Common myeloid progenitor, CD34-positive (primary cell): ENCODE results near the gene CEP112.

Experiments used
- CTCF ChIA-PET: fragments of 350-600 bp; sonication (Branson Sonifier 250); formaldehyde crosslinking; loops from one replicate; lab custom pipeline; 2021; ENCODE audit warnings: antibody characterized with exemption; lab: Charles Lee
- POLR2A ChIA-PET: fragments of 350-600 bp; sonication (Branson Sonifier 250); formaldehyde crosslinking; loops from one replicate; lab custom pipeline; 2021; ENCODE audit warnings: antibody characterized with exemption; lab: Charles Lee
- DNase-seq, 3 donors: peaks; one replicate each; pipeline versions ENCODE4 v3.0.0 to v3.0.0-alpha.2; 2013
- H3K27ac ChIP-seq, 2 experiments: 1 replicate in 1 of 2; 2 replicates in 1 of 2; pipeline ENCODE4 v1.7.0; 2013; ENCODE audit warnings: inconsistent platforms in 2 of 2, low read length in 2 of 2, mild to moderate bottlenecking in 2 of 2, low read depth in 1 of 2, moderate library complexity in 1 of 2; ENCODE audit not compliant: severe bottlenecking in 2 of 2, insufficient read depth in 1 of 2, poor library complexity in 1 of 2
- H3K27me3 ChIP-seq, 5 experiments: replicated peaks in 2 of 5; 1 replicate in 3 of 5; 2 replicates in 2 of 5; pipeline versions ENCODE4 v1.6.1 to v1.7.0; 2013; ENCODE audit warnings: low read length in 4 of 5, mild to moderate bottlenecking in 2 of 5, moderate library complexity in 2 of 5, inconsistent platforms in 1 of 5; ENCODE audit not compliant: insufficient read depth in 5 of 5, control insufficient read depth in 4 of 5
- H3K36me3 ChIP-seq, 4 experiments: 1 replicate in 2 of 4; 2 replicates in 2 of 4; pipeline versions ENCODE4 v1.6.1 to v1.7.0; 2013; ENCODE audit warnings: low read length in 3 of 4, control low read depth in 1 of 4, mild to moderate bottlenecking in 1 of 4; ENCODE audit not compliant: control insufficient read depth in 4 of 4, insufficient read depth in 4 of 4
- H3K4me1 ChIP-seq, 4 experiments: 1 replicate in 3 of 4; 2 replicates in 1 of 4; pipeline versions ENCODE4 v1.6.1 to v1.7.1; 2013; ENCODE audit warnings: low read length in 3 of 4, mild to moderate bottlenecking in 3 of 4, control low read depth in 1 of 4, inconsistent platforms in 1 of 4, moderate library complexity in 1 of 4; ENCODE audit not compliant: control insufficient read depth in 4 of 4, insufficient read depth in 4 of 4; ENCODE audit errors: control extremely low read depth in 1 of 4
- H3K4me3 ChIP-seq, 7 experiments: 1 replicate in 4 of 7; 2 replicates in 3 of 7; pipeline versions ENCODE4 v1.5.1 to v1.7.0; 2013; ENCODE audit warnings: mild to moderate bottlenecking in 7 of 7, low read length in 6 of 7, moderate library complexity in 6 of 7, inconsistent platforms in 2 of 7, low read depth in 2 of 7, control low read depth in 1 of 7; ENCODE audit not compliant: insufficient read depth in 4 of 7, control insufficient read depth in 1 of 7; ENCODE audit errors: extremely low read depth in 1 of 7
- H3K9me3 ChIP-seq, 5 experiments: 1 replicate in 4 of 5; 2 replicates in 1 of 5; pipeline versions ENCODE4 v1.6.1 to v1.7.1; 2013; ENCODE audit warnings: low read length in 4 of 5, mild to moderate bottlenecking in 2 of 5, inconsistent platforms in 1 of 5, low read depth in 1 of 5, moderate library complexity in 1 of 5; ENCODE audit not compliant: control insufficient read depth in 4 of 5, insufficient read depth in 2 of 5; ENCODE audit errors: control extremely low read depth in 1 of 5
- WGBS: methylation state at CpG from one replicate; pipeline ENCODE4 v1.1.5; 2013; ENCODE audit not compliant: insufficient coverage; 5-methylcytosine and 5-hydroxymethylcytosine counted together

Gene CEP112

DNA sequence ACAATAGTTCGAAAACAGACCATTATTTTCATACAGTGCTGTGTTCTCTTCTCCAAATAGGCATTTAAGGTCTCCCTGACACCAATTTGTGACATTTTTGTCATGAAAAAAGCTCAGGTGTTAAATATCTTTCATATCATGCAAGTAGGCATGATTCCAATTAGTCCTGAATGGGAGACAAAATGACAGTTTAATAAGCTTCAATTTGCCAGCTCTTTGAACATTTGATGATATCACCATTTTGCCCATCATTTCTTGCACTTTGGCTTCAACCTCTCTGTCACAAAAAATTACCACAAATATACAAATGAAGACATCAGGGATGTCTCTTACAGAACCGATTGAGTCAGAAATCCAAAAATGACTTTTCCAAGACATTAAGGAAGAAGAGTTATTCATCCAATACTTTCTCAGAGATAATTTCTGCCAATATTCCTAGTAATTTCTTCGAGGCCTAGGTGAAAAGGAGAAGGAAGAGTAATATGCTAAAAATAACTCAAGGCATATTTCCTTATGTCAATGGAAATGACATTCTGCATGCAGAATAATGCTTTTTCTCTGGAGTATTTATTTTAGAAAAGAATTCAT, 298.1 kb downstream of the CEP112 start:
- no peak overlapping the region for H3K4me3 ChIP-seq
- no peak overlapping the region for H3K27ac ChIP-seq
- no peaks in the 10 kb centered on the region for H3K27me3 ChIP-seq
- no peak for DNase-seq
- ChIA-PET POLR2A (no interaction called here), CTCF (no interaction called here)
- H3K36me3 ChIP-seq = no peaks in the 10 kb centered on the region
- WGBS = no CpG with 5 or more reads among the region's 3 CpGs
- H3K4me1 ChIP-seq = no peaks in the 10 kb centered on the region
- peaks cover 0 to 3% (median 0%) of the 10 kb centered on the region in 5 experiments for H3K9me3 ChIP-seq

DNA sequence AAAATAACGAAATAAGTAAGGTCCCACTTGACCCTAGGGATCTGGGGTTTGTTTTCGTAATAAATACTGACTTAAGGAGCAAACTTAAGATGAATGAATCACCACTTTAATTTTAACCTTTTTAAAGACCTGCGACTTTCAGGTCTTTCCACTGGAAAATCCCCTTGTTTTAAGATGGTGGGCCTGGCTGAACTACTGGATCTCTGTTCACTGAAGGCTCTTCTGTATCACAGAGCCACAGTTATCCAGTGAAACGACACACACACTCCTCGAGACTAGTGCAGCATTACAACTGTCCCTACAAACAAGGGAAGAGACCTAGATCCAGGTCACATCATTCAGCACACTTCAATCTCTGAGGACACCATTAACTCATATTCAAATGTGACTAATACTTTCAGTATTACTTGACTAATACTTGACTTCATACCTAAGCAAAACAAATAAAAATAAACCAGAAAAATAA, 299.0 kb downstream of the CEP112 start:
- 95% methylated on average over 5 of the region's 5 CpGs for WGBS
- no peaks in the 10 kb centered on the region for H3K27me3 ChIP-seq
- POLR2A ChIA-PET = no interaction called here

DNA sequence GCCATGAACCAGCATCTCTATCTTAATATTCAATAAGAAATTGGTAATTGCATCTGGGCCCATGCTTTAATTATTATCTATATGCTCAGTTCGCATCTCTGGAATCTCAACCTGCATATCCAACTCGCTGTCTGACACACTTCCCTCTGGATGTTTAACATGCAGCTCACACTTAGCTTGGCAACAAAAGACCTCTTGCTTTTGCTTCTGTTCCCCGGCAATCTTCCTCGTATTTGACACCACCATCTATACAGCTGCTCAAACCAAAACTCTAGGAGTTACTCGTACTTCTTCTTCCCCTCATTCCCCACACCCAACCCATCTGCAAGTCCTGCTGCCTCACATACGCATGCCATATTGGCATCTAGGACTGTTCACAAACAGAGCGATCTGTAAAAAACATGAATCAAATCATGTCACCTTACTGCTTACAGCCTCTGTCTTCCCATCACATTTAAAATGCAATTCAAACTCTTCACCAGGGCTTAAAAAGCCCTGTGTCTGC, 300.6 kb downstream of the CEP112 start:
- peaks cover 0 to 3% (median 0%) of the 10 kb centered on the region in 5 experiments for H3K9me3 ChIP-seq
- CTCF ChIA-PET = no interaction called here
- WGBS = 92% methylated on average over 7 of the region's 7 CpGs
- no peak overlapping the region for H3K4me3 ChIP-seq
- no peak overlapping the region for H3K27ac ChIP-seq
- POLR2A ChIA-PET = no interaction called here
- DNase-seq = no peak
- no peaks in the 10 kb centered on the region for H3K36me3 ChIP-seq
- H3K4me1 ChIP-seq = no peaks in the 10 kb centered on the region
- no peaks in the 10 kb centered on the region for H3K27me3 ChIP-seq

More for the DNA sequence above, 299.0 kb downstream of the CEP112 start:
- peaks cover 0 to 3% (median 0%) of the 10 kb centered on the region in 5 experiments for H3K9me3 ChIP-seq
- DNase-seq = no peak
- H3K4me1 ChIP-seq = no peaks in the 10 kb centered on the region
- H3K4me3 ChIP-seq = no peak overlapping the region
- CTCF ChIA-PET = no interaction called here
- no peak overlapping the region for H3K27ac ChIP-seq
- H3K36me3 ChIP-seq = no peaks in the 10 kb centered on the region

DNA sequence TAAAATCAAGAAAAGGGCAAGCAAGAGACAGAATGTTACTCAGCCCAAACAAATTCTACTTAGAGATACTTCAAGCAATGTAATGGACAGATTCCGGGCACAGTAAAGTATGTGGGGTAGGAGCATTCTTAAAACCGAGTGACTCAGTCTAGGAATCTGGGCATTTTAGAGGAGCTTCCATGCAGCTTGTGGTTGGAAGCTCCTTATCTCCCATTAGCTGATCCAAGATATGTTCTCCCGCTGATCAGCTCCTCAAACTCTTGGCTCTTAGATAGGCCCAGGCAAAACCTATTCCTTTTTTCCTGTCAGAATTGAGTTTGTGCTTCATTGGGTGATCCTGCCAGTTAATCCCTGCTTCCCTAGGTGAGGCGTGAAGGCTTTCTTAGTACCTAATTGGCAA, 303.3 kb downstream of the CEP112 start:
- ChIA-PET CTCF (no interaction called here), POLR2A (no interaction called here)
- H3K36me3 ChIP-seq = no peaks in the 10 kb centered on the region
- no peak for DNase-seq
- H3K27ac ChIP-seq = no peak overlapping the region
- H3K4me1 ChIP-seq = no peaks in the 10 kb centered on the region
- peaks cover 0 to 3% (median 0%) of the 10 kb centered on the region in 5 experiments for H3K9me3 ChIP-seq
- H3K4me3 ChIP-seq = no peak overlapping the region
- WGBS = 92% methylated on average over 4 of the region's 4 CpGs
- no peaks in the 10 kb centered on the region for H3K27me3 ChIP-seq

DNA sequence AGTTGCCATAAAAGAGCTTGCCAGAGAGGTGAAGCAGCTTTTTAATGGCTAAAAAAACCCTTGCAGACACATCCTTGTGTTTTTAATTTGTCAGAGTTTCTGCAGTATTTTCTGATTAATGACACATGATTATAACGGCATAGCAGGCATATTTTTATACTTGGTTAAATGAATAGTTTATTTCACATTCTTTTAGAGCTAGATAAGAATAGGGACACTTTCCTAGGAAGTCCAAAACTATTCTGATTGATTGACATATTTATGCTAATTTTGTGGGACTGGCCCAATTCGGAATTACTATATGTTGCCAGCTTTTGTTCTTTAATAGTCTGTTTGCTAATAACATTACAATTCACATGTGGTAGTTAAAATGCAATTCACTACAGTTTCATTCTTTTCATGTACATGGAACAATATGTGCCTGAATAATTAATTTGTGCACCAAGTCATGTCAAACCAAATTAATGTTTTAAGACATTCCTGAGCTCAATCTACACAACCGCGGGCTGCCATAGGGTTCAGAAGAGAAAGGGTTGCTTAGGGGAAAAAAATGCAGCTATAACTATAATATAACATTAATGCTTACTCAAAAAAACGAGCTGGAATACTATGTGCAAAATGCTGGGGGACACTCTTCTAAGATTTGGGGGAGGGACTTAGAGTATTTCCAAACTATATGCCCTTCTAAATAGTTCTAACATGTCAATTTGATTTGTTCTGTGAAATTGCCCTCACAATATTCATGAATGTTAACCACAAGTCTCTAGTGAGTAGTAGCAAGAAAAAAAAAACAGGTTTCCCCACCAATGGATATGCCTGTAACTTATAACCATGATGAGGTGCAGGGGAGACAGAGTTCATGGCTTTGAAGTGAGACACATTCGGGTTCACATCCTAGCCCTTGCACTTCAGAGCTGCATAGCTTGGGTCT, 305.4 kb downstream of the CEP112 start:
- Histone ChIP-seq H3K9me3 (peaks cover 0 to 3% (median 0%) of the 10 kb centered on the region in 5 experiments), H3K27ac (no peak overlapping the region), H3K36me3 (no peaks in the 10 kb centered on the region), H3K4me3 (no peak overlapping the region), H3K27me3 (no peaks in the 10 kb centered on the region), H3K4me1 (no peaks in the 10 kb centered on the region)
- WGBS = 100% methylated on average over 1 of the region's 6 CpGs
- POLR2A ChIA-PET = no interaction called here
- CTCF ChIA-PET = no interaction called here
- DNase-seq = no peak

DNA sequence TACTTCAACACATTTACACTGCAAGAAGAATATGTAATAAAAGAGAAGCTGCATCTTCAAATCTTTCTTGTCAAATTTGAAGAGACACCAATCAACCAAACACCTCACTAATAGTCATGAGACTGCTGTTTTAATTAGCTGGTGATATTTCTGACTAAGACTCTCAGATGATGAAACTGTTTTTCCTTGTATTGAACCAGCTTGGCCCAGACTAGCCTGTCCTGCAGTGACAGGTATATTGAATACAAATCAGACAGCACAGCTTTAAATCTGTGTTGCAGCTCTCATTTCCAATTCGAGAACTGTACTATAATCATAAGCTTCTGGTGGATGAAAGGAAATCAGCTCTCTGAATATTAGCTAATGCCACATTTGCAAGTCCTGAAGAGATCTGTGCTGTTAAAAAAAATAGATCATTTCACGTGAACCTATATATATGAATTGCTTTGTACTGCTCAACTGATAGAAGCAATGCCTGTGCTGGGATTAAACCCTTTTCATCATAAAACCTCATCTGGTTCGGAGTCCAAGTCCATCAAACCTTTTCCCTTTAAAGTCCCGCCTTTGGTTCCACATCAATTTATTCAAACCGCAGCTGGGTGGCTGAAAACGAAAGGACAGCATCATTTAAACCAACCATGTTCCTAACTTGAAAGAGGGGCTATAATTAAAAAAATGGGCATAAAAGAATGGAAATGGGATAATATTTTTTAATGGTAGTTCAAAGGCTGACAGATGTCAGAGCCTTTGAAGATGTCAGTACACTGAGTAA, 306.2 kb downstream of the CEP112 start:
- H3K4me3 ChIP-seq = no peak overlapping the region
- WGBS = 100% methylated on average over 3 of the region's 6 CpGs
- POLR2A ChIA-PET = interaction anchor here (0.6 kb wide), 1 partner anchor 18 kb away, joined by 3 read pairs; no protein-coding TSS in a partner anchor
- CTCF ChIA-PET = no interaction called here
- no peak for DNase-seq
- no peaks in the 10 kb centered on the region for H3K4me1 ChIP-seq
- peaks cover 0 to 3% (median 0%) of the 10 kb centered on the region in 5 experiments for H3K9me3 ChIP-seq
- H3K27ac ChIP-seq = no peak overlapping the region
- no peaks in the 10 kb centered on the region for H3K27me3 ChIP-seq
- no peaks in the 10 kb centered on the region for H3K36me3 ChIP-seq
